Fibroblast of the aortic adventitia (primary cell): ENCODE measurements around the gene NEDD9. TPM values are rescaled to one million over a fixed set of nuclear protein-coding genes. Genes with fewer than 3 reads are reported as not detected.
A peak's percentile ranks its signal among the peaks of the same experiment; 100 is the strongest.

Experiments used
- DNase-seq: peaks from one replicate; pipeline ENCODE4 v3.0.0-alpha.2; 2010; ENCODE audit warnings: low read depth
- H3K4me3 ChIP-seq: 2 replicates; pipeline ENCODE4 v1.5.1; 2011; ENCODE audit warnings: low read depth, mild to moderate bottlenecking, control low read depth, low read length, moderate library complexity
- total RNA-seq: library from RNA; depleted of rRNA; stranded (reverse); fragments of >200 nt; gene quantifications from 2 replicates; pipeline ENCODE4 v1.2.3, GENCODE V29; 2012; ENCODE audit warnings: low replicate concordance
- TF ChIP-seq, protein P1 (sequence below): IDR thresholded peaks from 2 replicates; pipeline ENCODE4 v1.5.1; 2011; ENCODE audit warnings: mild to moderate bottlenecking, low read length, control low read depth, inconsistent platforms; ENCODE audit not compliant: insufficient read depth

Gene NEDD9
- total RNA-seq, 1 donor, result 0.36 TPM

DNA sequence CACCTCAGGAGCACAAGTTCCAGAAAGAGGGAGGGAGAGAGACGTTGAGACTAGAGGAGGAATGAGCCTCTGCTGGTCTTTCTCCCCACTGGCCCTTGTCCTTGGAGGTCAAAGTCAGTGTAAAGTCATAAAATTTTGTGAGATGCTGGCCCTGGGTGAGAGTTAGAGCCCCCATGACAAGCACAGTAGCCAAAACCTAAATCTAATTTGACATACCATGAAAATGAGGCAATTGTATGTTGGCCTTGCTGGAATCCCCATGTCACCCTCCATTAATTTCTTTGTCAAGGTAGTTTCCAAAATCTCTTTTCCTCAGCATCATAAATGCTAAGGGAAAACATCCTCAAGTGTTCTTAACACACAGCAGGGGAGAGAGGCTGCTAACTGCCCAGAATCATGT, 17.6 kb upstream of the NEDD9 start:
- TF ChIP-seq, protein P1, sequence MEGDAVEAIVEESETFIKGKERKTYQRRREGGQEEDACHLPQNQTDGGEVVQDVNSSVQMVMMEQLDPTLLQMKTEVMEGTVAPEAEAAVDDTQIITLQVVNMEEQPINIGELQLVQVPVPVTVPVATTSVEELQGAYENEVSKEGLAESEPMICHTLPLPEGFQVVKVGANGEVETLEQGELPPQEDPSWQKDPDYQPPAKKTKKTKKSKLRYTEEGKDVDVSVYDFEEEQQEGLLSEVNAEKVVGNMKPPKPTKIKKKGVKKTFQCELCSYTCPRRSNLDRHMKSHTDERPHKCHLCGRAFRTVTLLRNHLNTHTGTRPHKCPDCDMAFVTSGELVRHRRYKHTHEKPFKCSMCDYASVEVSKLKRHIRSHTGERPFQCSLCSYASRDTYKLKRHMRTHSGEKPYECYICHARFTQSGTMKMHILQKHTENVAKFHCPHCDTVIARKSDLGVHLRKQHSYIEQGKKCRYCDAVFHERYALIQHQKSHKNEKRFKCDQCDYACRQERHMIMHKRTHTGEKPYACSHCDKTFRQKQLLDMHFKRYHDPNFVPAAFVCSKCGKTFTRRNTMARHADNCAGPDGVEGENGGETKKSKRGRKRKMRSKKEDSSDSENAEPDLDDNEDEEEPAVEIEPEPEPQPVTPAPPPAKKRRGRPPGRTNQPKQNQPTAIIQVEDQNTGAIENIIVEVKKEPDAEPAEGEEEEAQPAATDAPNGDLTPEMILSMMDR, result no peak
- no peak for DNase-seq
- H3K4me3 ChIP-seq, result no peak overlapping the region

DNA sequence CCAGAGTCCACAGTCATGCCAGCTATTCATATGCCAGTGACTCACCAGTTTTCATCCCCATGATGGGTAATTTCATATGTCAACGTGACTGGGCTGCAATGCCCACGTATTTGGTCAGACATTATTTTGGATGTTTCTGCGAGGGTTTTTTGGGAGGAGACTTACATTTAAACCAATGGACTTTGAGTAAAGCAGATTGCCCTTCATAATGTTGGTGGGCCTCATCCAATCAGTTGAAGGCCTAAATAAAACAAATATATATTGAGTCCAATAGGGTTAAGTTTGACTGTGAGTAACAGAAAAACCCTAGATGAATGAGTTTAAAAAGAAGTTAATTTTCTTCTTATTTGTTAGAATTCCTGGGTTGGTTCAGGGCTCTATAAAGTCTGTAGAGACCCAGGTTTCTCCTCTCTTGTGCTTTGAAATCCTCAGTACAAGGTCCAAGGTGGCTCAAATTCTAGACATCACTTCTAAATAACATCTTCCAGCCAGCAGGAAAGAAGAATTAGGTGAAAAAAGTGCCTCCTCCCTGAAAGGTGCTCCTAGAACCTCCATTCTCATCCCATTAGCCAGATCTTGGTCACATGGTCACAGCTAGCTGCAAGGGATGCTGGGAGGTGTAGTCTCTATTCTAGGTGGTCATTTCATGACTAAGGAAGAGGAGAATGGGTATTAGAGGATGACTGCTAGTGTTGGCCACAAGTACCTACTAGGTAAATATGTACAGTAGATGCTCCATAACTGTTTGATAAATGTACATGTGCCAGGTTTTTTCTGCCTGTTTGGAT, 16.7 kb upstream of the NEDD9 start:
- DNase-seq, result no peak
- TF ChIP-seq, protein P1, result no peak
- no peak overlapping the region for H3K4me3 ChIP-seq

DNA sequence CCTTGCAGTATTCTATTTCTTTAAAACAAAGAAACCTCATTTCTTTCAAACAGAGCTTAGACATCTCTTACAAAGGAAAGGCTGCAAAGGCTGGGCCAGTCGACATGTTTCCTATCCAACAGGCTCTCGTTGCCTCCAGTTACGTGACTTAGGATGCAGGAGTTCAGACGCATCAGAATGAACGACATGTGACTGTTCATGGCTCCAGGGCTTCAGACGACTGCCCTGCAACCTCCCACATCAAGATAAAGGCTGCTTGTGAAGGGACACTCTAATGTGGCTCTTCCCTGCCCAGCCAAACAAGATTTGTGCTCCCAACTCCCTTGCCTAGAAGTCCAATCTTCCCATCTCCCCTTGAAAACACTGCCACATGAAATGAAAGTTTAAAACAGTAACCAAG, 14.3 kb upstream of the NEDD9 start:
- TF ChIP-seq, protein P1, result no peak
- no peak overlapping the region for H3K4me3 ChIP-seq
- no peak for DNase-seq

DNA sequence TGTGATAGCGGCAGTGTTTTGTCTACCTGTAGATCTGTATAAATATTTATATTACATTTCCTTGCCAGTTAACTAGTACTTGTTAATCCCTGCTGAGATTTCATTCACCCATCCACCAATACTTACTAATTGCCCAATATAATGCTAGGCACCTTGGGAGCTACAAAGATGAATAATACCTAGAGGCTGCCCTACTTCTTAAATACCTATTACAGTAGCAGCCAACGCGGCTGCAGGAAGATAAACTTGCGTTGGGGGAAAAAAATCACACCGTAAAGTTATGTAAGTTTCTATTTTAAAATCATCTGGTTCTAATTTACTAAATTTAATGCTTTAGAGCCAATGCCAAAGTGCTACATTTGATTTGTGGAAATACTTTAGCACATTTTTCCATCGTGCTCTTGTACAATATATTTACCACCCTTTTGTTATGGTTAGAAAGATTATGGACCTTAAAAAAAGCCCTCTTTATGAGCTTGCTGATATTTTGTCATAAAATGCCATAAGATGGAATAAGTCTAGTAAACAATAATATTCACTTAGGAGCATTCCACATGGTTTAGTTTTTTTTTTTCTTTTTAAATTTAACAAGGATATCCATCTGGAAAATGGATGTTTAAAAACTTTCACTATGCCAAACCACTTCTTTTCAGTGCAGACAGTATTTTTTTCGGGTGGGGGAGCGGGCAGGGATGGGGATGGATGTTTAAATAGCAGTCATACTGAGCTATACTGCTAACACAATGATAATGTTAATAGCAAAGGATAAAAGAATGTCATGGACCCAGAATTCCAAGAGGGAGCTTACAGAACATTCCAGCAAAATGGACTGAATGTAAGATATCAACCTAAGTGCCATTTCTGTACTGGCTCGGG, 13.2 kb upstream of the NEDD9 start:
- no peak overlapping the region for H3K4me3 ChIP-seq
- peak; percentile 68 for DNase-seq
- TF ChIP-seq, protein P1, result no peak

DNA sequence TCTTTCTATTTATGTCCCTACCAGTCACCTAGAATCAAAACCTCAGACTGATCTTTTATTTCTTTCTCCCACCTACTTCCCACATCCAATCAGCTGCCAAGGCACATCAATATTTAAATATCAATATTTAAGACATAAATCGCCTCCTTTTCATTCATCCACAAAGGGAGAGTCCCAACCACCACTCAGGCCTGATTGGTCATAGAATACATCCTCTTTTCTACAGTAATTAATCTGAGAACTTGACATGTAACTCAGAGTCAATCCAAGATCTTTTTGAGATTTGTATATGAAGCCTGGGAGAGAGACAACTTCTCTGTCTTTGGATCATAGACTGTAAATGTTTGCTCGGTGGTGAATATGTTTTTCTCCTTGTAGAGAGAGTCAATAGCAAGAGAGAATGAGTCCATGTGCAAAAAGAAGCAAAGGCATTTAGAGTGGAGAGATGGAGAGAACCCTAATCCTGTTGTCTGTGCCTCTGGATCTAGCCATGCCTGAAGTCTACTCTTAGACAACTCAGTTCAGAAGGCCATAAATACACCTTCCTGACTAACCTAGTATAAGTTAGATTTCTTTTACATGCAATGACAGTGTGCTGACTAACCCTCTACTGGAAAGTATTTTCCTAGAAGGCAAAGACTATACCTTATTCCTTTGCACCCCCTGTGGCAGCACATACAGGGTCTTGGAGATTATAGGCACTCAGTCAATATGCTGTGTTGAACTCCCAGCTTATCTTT, 12.1 kb upstream of the NEDD9 start:
- no peak overlapping the region for H3K4me3 ChIP-seq
- TF ChIP-seq, protein P1, result no peak
- DNase-seq, result no peak

DNA sequence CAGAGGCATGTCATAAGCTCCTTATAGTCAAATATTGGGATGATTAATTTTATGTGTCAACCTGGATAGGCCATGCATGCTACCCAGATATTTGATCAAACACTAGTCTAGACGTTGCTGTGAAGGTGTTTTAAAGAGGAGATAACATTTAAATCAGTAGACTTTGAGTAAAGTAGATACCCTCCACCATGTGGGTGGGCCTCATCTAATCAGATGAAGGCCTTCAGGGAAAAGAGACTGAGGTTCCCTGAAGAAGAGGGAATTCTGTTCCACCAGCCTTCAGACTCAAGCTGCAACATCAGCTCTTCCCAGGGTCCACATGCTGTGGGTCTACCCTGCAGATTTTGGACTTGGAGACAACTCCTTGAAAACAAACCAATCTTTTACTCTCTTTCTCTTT, 11.4 kb upstream of the NEDD9 start:
- no peak for DNase-seq
- H3K4me3 ChIP-seq, result no peak overlapping the region
- TF ChIP-seq, protein P1, result no peak
